GM21786 (cell line): ENCODE data around the gene PAX7.
"Not testable (repeated sequence)": the region's sequence is repeated elsewhere in the genome, so short reads cannot be mapped to it uniquely, and the experiment has no call there.

Source experiments
- ATAC-seq: cut with Tn5 transposase; IDR thresholded peaks from one replicate; pipeline ENCODE4 v1.9.1; 2021; ENCODE audit not compliant: unreplicated experiment

The PAX7 gene

GRCh38 chr1:18657506-18658201 is 27.0 kb downstream of the PAX7 start:
- ATAC-seq: no peak

- no peak for ATAC-seq
These were observed 28.2 kb downstream of the PAX7 start for GRCh38 chr1:18658831-18659230.

DNA sequence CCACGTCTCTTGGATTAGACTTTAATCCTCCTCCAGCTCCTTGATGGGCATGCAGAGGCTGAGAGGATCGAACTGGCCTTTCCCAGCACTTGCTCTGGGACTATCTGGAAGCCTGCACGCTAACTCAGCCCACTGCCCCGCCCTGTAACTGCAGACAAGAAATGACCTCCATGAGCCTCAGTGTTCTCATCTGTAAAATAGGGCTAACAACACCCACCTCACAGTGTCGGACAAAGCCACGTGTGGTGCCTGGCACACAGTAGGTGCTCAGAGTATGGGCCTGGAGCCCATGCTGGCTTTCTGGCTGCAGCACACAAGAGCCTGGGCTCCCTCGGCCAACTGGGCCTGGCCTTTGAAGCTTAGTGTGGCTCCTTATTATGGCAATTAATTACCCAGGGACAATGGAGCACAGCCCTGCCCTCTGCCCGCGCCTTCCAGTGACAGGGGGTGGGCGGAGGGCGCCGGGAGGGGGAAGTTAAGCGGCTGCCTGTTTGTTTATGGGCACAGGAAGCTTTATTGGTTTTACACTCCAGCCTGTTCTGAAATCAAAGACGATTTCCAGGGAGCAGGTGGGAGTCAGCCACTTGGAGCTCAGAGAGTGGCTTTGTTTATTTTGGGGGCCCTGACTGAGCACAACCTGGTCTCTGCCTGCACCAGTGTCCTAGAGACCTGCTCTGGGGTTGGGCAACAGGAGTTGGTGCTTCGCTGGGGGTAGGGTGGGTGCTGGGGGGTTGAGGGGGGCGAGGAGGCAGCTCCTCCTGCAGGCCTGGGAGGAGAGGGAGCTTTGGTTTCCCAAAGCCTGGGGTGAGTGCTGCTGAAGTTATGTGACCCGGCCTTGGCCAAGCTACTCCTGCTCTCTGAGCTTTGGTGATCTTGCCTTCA is 31.0 kb downstream of the PAX7 start:
- no peak for ATAC-seq

DNA sequence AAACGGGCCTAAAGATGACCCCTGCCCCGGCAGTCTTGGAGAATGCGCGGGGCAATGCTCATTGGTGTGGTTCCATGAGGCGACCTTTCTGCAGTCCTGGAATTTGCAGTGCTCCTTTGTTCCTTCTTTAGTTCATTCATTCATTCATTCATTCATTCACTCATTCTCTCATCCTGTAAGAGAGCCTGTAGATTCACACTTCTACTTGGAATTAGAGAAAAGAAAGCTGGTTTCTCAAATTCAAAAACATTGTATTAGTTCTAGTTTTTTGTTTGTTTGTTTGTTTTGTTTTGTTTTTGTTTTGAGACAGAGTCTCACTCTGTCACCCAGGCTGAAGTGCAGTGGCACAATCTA is 31.6 kb downstream of the PAX7 start:
- ATAC-seq: no peak

DNA sequence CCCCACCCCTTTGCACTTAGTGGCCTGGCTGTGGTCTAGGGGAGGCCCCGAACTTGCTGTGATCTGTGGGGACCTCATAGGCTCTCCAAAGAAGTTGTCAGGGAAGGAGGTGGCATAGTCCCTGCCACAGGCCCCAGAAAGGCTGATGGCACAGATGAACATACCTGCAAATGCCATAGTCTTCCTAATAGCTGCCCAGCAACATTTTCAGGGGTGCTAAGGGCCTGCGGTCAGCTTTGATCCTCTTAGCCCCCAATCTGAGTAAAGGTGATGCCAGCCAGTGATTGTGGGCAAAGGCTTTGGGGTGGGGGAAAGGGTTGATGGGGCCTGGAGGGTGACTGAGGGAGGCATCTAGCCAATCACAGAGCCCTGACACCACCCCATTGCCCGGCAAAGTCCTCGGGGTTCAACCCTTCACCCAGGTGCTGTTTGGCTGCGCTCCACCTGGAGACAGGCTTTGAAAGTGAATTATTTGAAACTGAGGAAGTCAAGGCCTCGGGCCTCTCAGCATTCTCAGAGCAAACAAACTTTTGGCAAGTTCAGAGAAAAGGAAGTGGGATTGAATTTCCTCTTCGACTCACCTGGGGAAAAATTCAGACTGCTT is 35.8 kb downstream of the PAX7 start:
- ATAC-seq: no peak

DNA sequence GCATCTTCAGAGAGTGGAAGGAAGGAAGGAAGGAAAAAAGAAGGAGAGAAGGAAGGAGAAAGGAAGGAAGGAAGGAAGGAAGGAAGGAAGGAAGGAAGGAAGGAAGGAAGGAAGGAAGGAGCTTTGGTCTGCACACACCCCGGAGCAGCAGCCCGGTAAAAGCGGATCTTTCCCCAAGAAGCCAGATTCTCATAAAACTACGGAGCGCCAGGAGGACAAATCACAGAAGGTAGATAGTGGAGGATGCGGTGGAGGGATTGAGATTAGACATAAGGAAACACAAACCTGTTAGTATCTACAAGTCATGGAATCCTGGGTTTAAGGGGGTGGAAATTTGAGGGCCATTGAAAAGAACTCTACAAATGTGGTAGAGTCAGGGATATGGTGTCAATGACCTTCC is 36.7 kb downstream of the PAX7 start:
- no peak for ATAC-seq

DNA sequence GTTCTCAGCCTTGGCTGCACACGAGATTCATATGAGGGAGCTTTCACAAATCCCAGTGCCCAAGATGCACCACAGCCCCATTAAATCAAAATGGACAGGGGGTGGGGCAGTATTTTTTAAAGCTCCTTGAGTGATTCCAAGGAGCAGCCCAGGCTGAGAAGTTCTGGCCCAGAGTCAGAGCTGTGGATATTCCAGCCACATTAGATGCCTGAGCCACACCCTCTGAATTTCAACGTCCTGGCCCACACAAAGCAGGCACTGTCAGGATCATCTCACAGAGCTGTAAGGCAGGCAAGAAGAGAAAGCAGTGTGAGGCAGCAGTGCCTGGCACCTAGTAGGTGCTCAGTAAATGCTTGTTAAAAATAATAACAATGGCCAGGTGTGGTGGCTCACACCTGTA is 37.4 kb downstream of the PAX7 start:
- ATAC-seq: no peak

- ATAC-seq: no peak
These were observed 38.2 kb downstream of the PAX7 start for GRCh38 chr1:18668750-18669404.

GRCh38 chr1:18670121-18670867 is 39.6 kb downstream of the PAX7 start:
- ATAC-seq: no peak

DNA sequence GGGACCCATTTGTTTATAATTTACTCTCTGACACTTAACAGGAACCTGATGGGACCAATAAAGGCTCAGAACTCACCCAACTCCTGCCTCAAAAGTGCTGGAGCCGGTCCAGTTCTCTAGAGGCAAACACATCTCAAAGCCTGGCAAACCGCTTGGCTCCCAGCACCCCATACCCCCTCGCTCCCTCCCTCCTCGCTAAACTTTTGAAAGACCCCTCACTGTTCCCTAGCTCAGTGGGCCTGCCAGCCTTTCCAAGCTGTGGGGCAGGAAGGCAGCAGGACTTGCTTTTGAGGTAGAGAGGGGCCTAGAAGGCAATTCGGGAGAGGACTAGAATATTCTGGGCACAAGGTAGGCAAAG is 40.2 kb downstream of the PAX7 start:
- no peak for ATAC-seq

- no peak for ATAC-seq
These were observed 43.3 kb downstream of the PAX7 start for GRCh38 chr1:18673976-18674375.

DNA sequence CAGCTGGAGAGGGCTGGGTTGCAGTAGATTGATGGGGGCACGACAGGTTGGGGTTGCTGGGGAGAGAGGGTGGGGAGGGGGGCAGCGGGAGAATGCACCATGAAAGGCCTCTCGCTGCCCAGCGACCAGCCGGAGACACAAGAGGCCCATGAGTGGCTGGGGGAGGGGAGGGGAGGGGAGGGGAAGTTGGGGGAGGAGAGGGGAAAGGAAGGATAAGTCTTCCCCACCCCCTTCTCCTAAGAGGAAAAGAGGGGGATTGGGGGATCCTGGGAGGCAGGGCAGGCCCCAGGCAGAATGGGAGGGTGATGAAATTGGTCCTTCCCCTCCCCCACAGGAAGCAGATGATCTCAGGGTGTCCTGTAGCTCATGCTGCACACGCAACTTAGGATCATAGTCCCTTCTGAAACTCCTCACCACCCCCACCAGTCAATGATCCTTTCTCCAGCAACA is 45.7 kb downstream of the PAX7 start:
- no peak for ATAC-seq

DNA sequence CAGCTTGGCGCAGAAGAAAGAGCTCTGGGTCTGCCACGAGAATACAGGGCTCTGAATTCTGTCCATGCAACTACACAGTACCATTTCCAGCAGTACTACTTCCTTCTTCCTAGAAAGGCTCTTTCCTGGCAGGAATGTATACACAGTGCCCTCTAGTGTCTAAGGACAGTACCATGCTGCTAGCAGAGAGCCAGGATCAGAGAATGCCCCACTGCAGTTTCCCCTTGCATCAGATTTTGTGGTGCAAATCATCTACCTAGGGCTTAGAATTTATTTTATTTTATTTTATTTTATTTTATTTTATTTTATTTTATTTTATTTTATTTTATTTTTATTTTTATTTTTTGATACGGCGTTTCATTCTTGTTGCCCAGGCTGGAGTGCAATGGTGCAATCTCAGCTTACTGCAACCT is 50.8 kb downstream of the PAX7 start:
- no peak for ATAC-seq

GRCh38 chr1:18682375-18682774 is 51.7 kb downstream of the PAX7 start:
- no peak for ATAC-seq

DNA sequence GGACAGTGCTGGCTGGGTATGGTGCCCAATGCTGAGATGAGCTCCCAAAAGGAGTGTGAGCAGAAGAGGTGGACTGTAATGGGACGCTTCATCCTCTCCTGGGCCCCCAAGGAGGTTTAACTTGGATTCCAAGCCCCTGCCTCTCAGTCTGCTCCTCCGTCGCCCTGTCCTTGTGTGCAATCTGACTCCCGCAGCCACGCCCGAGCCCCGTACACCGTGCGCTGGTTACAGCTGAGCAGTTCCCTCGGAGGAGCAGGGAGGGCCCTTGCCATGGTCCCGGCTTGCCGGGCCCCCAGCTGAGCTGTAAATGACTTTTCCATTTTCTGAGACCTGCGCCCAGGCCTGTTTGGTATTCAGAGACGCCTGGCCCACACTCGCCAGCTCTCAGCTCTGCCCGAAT is 53.7 kb downstream of the PAX7 start:
- ATAC-seq: no peak

- ATAC-seq: no peak
These were observed 55.9 kb downstream of the PAX7 start for GRCh38 chr1:18686540-18686939.

GRCh38 chr1:18687273-18687672 is 56.6 kb downstream of the PAX7 start:
- ATAC-seq: no peak

DNA sequence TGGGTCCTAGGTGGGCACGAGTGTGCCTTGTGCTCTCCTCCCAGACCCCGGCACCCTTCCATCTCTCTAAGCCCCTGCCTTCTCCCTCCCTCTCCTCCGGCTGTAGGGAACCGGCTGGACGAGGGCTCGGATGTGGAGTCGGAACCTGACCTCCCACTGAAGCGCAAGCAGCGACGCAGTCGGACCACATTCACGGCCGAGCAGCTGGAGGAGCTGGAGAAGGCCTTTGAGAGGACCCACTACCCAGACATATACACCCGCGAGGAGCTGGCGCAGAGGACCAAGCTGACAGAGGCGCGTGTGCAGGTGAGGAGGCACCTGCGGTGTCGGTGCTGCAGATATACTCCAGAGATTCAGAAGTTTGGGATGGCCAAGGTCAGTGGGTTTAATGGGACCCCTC is 61.0 kb downstream of the PAX7 start:
- no peak for ATAC-seq

DNA sequence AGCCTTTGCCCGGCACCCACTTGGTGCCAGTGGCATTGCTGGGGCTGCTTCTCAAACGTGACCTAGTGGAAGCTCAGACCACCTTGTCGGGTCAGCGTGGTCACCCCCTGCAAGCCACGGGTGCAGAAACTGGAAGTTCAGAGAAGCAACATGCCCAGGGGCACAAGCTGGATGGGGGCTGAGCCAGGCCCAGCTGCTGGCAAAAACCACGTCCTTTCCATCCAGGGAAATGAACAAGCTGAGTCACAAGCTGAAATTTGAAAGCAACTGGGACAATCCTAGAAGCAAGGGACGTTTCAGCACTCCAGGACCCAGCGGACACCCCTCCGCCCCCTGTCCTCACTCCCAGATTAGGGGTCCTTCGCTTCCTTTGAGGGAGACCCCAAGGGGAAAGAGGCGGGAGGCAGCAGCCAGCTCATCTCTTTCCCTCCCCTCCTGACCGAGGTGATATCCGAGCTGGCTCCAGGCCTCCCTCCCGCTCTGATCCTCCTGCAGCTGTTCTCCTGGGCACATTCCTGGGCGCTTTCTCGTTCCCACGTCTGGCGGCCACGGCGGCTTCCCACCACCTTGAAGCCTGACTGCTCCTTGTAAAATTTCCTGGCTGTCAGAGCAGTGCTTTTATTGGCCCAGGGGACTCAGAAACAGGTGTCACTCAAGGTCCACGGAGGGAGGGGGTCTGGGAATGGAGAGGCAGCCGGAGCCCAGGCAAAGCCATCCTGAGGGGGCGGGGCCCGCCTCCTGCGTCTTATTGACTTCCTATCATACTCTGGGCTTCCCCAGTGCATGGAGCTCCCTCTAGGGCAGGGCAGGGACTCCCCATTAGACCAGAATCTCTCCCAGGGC is 62.8 kb downstream of the PAX7 start:
- ATAC-seq: no peak

GRCh38 chr1:18694289-18694688 is 63.6 kb downstream of the PAX7 start:
- not testable (repeated sequence) for ATAC-seq
